H9 (cell line): Measurements from ENCODE around the gene BRD3OS. TPM values are rescaled to one million over a fixed set of nuclear protein-coding genes. Genes with fewer than 3 reads are reported as not detected.

ENCODE experiments used
- DNase-seq: peaks from one replicate; pipeline ENCODE4 v3.0.0-alpha.2; 2017
- H2AFZ ChIP-seq: one replicate; pipeline ENCODE4 v1.6.1; 2013; ENCODE audit warnings: mild to moderate bottlenecking, low read length, control low read depth, moderate library complexity
- H2AK5ac ChIP-seq: 2 replicates; pipeline ENCODE4 v1.6.1; 2013; ENCODE audit warnings: low read length, control low read depth, mixed read lengths; ENCODE audit not compliant: insufficient read length
- H2BK120ac ChIP-seq: one replicate; pipeline ENCODE4 v1.6.1; 2013; ENCODE audit warnings: low read depth, mild to moderate bottlenecking, low read length, control low read depth, inconsistent platforms; ENCODE audit not compliant: poor library complexity, severe bottlenecking
- H2BK12ac ChIP-seq: 2 replicates; pipeline ENCODE4 v1.6.1; 2013; ENCODE audit warnings: low read length, control low read depth, mixed read lengths, low read depth; ENCODE audit not compliant: insufficient read length
- H2BK15ac ChIP-seq: 2 replicates; pipeline ENCODE4 v1.6.1; 2013; ENCODE audit warnings: low read depth, low read length, control low read depth
- H2BK20ac ChIP-seq: one replicate; pipeline ENCODE4 v1.6.1; 2013; ENCODE audit warnings: low read depth, mild to moderate bottlenecking, low read length, control low read depth, inconsistent platforms; ENCODE audit not compliant: poor library complexity, severe bottlenecking
- H2BK5ac ChIP-seq: 2 replicates; pipeline ENCODE4 v1.6.1; 2013; ENCODE audit warnings: low read length, control low read depth, mixed read lengths; ENCODE audit not compliant: insufficient read length
- H3K14ac ChIP-seq: 2 replicates; pipeline ENCODE4 v1.6.1; 2013; ENCODE audit warnings: low read length, control low read depth; ENCODE audit not compliant: insufficient read depth
- H3K18ac ChIP-seq: 2 replicates; pipeline ENCODE4 v1.6.1; 2013; ENCODE audit warnings: low read depth, mild to moderate bottlenecking, mixed read lengths, low read length, control low read depth; ENCODE audit not compliant: insufficient read length
- H3K23ac ChIP-seq: 2 replicates; pipeline ENCODE4 v1.6.1; 2013; ENCODE audit warnings: low read length, control low read depth, mixed read lengths, low read depth; ENCODE audit not compliant: insufficient read length
- H3K23me2 ChIP-seq: 2 replicates; pipeline ENCODE4 v1.6.1; 2013; ENCODE audit warnings: low read depth, mild to moderate bottlenecking, mixed read lengths, low read length, control low read depth; ENCODE audit not compliant: insufficient read length, poor library complexity, severe bottlenecking
- H3K27ac ChIP-seq: 2 replicates; pipeline ENCODE4 v1.5.1; 2013; ENCODE audit warnings: low read length, control low read depth, mixed read lengths, low read depth; ENCODE audit not compliant: insufficient read length
- H3K27me3 ChIP-seq: 2 replicates; pipeline ENCODE4 v1.6.1; 2013; ENCODE audit warnings: low read length, control low read depth, inconsistent platforms; ENCODE audit not compliant: insufficient read depth
- H3K4ac ChIP-seq: 2 replicates; pipeline ENCODE4 v1.6.1; 2013; ENCODE audit warnings: low read depth, mild to moderate bottlenecking, control low read depth, inconsistent platforms, low read length, moderate library complexity
- H3K4me1 ChIP-seq: 2 replicates; pipeline ENCODE4 v1.6.1; 2013; ENCODE audit warnings: low read length, control low read depth, inconsistent platforms; ENCODE audit not compliant: insufficient read depth
- H3K4me2 ChIP-seq: 2 replicates; pipeline ENCODE4 v1.6.1; 2013; ENCODE audit warnings: low read length, control low read depth, mixed read lengths; ENCODE audit not compliant: insufficient read length, insufficient read depth
- H3K56ac ChIP-seq: 2 replicates; pipeline ENCODE4 v1.6.1; 2013; ENCODE audit warnings: low read depth, mild to moderate bottlenecking, mixed read lengths, low read length, control low read depth; ENCODE audit not compliant: insufficient read length
- H3K79me1 ChIP-seq: 2 replicates; pipeline ENCODE4 v1.6.1; 2013; ENCODE audit warnings: low read depth, mild to moderate bottlenecking, moderate library complexity, low read length, control low read depth, inconsistent platforms; ENCODE audit not compliant: insufficient read depth, poor library complexity, severe bottlenecking
- H3K79me2 ChIP-seq: 2 replicates; pipeline ENCODE4 v1.6.1; 2013; ENCODE audit warnings: low read length, control low read depth, inconsistent platforms; ENCODE audit not compliant: insufficient read depth
- H3K9ac ChIP-seq: 2 replicates; pipeline ENCODE4 v1.6.1; 2013; ENCODE audit warnings: low read length, control low read depth, mixed read lengths; ENCODE audit not compliant: insufficient read length; ENCODE audit errors: extremely low read depth
- H3K9me3 ChIP-seq: one replicate; pipeline ENCODE4 v1.6.1; 2013; ENCODE audit warnings: low read depth, low read length, inconsistent platforms; ENCODE audit not compliant: control insufficient read depth
- H3T11ph ChIP-seq: one replicate; pipeline ENCODE4 v1.6.1; 2013; ENCODE audit warnings: mild to moderate bottlenecking, low read length, control low read depth, inconsistent platforms
- H4K20me1 ChIP-seq: one replicate; pipeline ENCODE4 v1.6.1; 2013; ENCODE audit not compliant: control insufficient read depth, insufficient read length, insufficient read depth
- H4K5ac ChIP-seq: 2 replicates; pipeline ENCODE4 v1.6.1; 2013; ENCODE audit warnings: low read depth, mild to moderate bottlenecking, mixed read lengths, low read length, control low read depth; ENCODE audit not compliant: insufficient read length
- H4K8ac ChIP-seq: replicated peaks from 2 replicates; pipeline ENCODE4 v1.6.1; 2013; ENCODE audit warnings: low read length, control low read depth, mixed read lengths, low read depth; ENCODE audit not compliant: insufficient read length
- H4K91ac ChIP-seq: 2 replicates; pipeline ENCODE4 v1.6.1; 2013; ENCODE audit warnings: low read depth, mild to moderate bottlenecking, moderate library complexity, mixed read lengths, low read length, control low read depth; ENCODE audit not compliant: insufficient read length
- H3K27ac Mint-ChIP-seq, 3 experiments: 2 replicates in 2 of 3; 3 replicates in 1 of 3; pipeline ENCODE4 v1.8.0; 2020 to 2021; ENCODE audit warnings: mixed read lengths in 3 of 3, mild to moderate bottlenecking in 1 of 3, moderate library complexity in 1 of 3
- H3K27me3 Mint-ChIP-seq: 2 replicates; pipeline ENCODE4 v1.8.0; 2021; ENCODE audit warnings: low read depth, mild to moderate bottlenecking, moderate library complexity, mixed read lengths
- H3K36me3 Mint-ChIP-seq, 3 experiments: 2 replicates in 2 of 3; 3 replicates in 1 of 3; pipeline ENCODE4 v1.8.0; 2020 to 2021; ENCODE audit warnings: low read depth in 3 of 3, mixed read lengths in 3 of 3; ENCODE audit not compliant: insufficient read depth in 1 of 3
- H3K4me1 Mint-ChIP-seq, 2 experiments: 2 replicates each; pipeline ENCODE4 v1.8.0; 2020; ENCODE audit warnings: mixed read lengths in 2 of 2
- H3K4me3 Mint-ChIP-seq, 2 experiments: 2 replicates in 1 of 2; 3 replicates in 1 of 2; pipeline ENCODE4 v1.8.0; 2020 to 2021; ENCODE audit warnings: mild to moderate bottlenecking in 2 of 2, mixed read lengths in 2 of 2, moderate library complexity in 1 of 2
- H3K9me3 Mint-ChIP-seq, 2 experiments: 2 replicates in 1 of 2; 3 replicates in 1 of 2; pipeline ENCODE4 v1.8.0; 2020; ENCODE audit warnings: mild to moderate bottlenecking in 2 of 2, mixed read lengths in 2 of 2, moderate library complexity in 1 of 2
- CTCF ChIP-seq: fragments of 200-600 bp; sonication (generic); conservative IDR thresholded peaks from 3 replicates; pipeline ENCODE4 v1.8.0; 2021; ENCODE audit warnings: antibody characterized with exemption, mild to moderate bottlenecking
- WGBS: extraction: QIAGEN DNeasy Blood & Tissue Kit; methylation state at CpG from one replicate; pipeline ENCODE4 v1.1.7; 2013; ENCODE audit warnings: missing lambda C conversion rate, low lambda C conversion rate, mixed read lengths; ENCODE audit not compliant: insufficient read length; ENCODE audit errors: extremely low coverage; 5-methylcytosine and 5-hydroxymethylcytosine counted together
- total RNA-seq: library from RNA; stranded (reverse); gene quantifications from 2 replicates; pipeline ENCODE4 v1.2.1, GENCODE V29; 2021

Gene BRD3OS
- total RNA-seq, 1 experiment from 2014 or later = 16.4 TPM

GRCh38 chr9:133982971-133983720 lies 42.1 kb upstream of the BRD3OS start:
- H3T11ph ChIP-seq = no peak overlapping the region
- no peak for DNase-seq
- no peak overlapping the region for H2BK15ac ChIP-seq
- H3K56ac ChIP-seq = no peak overlapping the region
- H3K9ac ChIP-seq = no peak overlapping the region
- H2BK5ac ChIP-seq = no peak overlapping the region
- no peak overlapping the region for H2BK20ac ChIP-seq
- no peak overlapping the region for H2AK5ac ChIP-seq
- no peak overlapping the region for H3K18ac ChIP-seq
- no peaks in the 10 kb centered on the region for H3K27me3 Mint-ChIP-seq
- H3K23me2 ChIP-seq = no peaks in the 10 kb centered on the region
- peaks cover 43 to 56% of the 10 kb centered on the region in 2 experiments for H3K4me1 Mint-ChIP-seq
- no peak overlapping the region for H2AFZ ChIP-seq
- H2BK12ac ChIP-seq = no peak overlapping the region
- H4K5ac ChIP-seq = no peak overlapping the region
- no peaks in the 10 kb centered on the region for H4K20me1 ChIP-seq
- H3K9me3 Mint-ChIP-seq = no peaks in the 10 kb centered on the region; a peak in 2 of 5 replicates
- H2BK120ac ChIP-seq = no peak overlapping the region
- no CpG with 5 or more reads among the region's 25 CpGs for WGBS
- peak overlapping the region; percentile 21 to 92 (median 53); a peak in 4 of 7 replicates for H3K27ac Mint-ChIP-seq
- H3K4me1 ChIP-seq = no peaks in the 10 kb centered on the region; the same call in 1 of the 2 replicates
- no peak overlapping the region for H3K4me2 ChIP-seq
- no peaks in the 10 kb centered on the region for H3K9me3 ChIP-seq
- H4K8ac ChIP-seq = no peak overlapping the region
- H3K27me3 ChIP-seq = no peaks in the 10 kb centered on the region
- H3K79me1 ChIP-seq = peaks cover 4% of the 10 kb centered on the region
- H3K79me2 ChIP-seq = peaks cover 43% of the 10 kb centered on the region; the same call in 1 of the 2 replicates
- H3K23ac ChIP-seq = no peak overlapping the region
- no peak overlapping the region for H4K91ac ChIP-seq
- TF ChIP-seq CTCF = no peak
- peaks cover 0 to 5% (median 5%) of the 10 kb centered on the region in 3 experiments; a peak in 3 of 7 replicates for H3K36me3 Mint-ChIP-seq
- H3K14ac ChIP-seq = no peak overlapping the region; the same call in 1 of the 2 replicates
- no peak overlapping the region for H3K4ac ChIP-seq
- H3K4me3 Mint-ChIP-seq = peak overlapping the region in 1 of 2 experiments; percentile 52; a peak in 1 of 5 replicates
- no peak overlapping the region for H3K27ac ChIP-seq
